Cerebellar cortex (tissue), 1 donor: Measurements from ENCODE around the gene PRKAR2B.
A peak's percentile ranks its signal among the peaks of the same experiment; 100 is the strongest.
"Not testable (repeated sequence)": the region's sequence is repeated elsewhere in the genome, so short reads cannot be mapped to it uniquely, and the experiment has no call there.

Experiments used
- DNase-seq: peaks from one replicate; pipeline ENCODE4 v3.0.0-alpha.2; 2015; ENCODE audit warnings: low spot score

PRKAR2B gene

GRCh38 chr7:107027208-107027607 lies 17.3 kb upstream of the PRKAR2B start:
- no peak for DNase-seq

- DNase-seq, result no peak
These were observed 15.3 kb upstream of the PRKAR2B start for GRCh38 chr7:107029061-107029763.

- no peak for DNase-seq
These were observed 14.7 kb upstream of the PRKAR2B start for GRCh38 chr7:107029764-107030286.

GRCh38 chr7:107032050-107032449 lies 12.5 kb upstream of the PRKAR2B start:
- DNase-seq, result no peak

- DNase-seq, result no peak
These were observed 11.6 kb upstream of the PRKAR2B start for GRCh38 chr7:107032720-107033438.

- no peak for DNase-seq
These were observed 10.0 kb upstream of the PRKAR2B start for GRCh38 chr7:107034553-107034952.

GRCh38 chr7:107035446-107035845 lies 9.1 kb upstream of the PRKAR2B start:
- no peak for DNase-seq

GRCh38 chr7:107036535-107036934 lies 8.0 kb upstream of the PRKAR2B start:
- DNase-seq, result no peak

- no peak for DNase-seq
These were observed 6.5 kb upstream of the PRKAR2B start for GRCh38 chr7:107037717-107038603.

GRCh38 chr7:107039199-107039900 lies 5.2 kb upstream of the PRKAR2B start:
- no peak for DNase-seq

GRCh38 chr7:107041097-107041496 lies 3.4 kb upstream of the PRKAR2B start:
- DNase-seq, result no peak

- DNase-seq, result not testable (repeated sequence)
These were observed 2.7 kb upstream of the PRKAR2B start for GRCh38 chr7:107041764-107042163.

- not testable (repeated sequence) for DNase-seq
These were observed 2.1 kb upstream of the PRKAR2B start for GRCh38 chr7:107042326-107042910.

GRCh38 chr7:107043491-107043890 lies 1.0 kb upstream of the PRKAR2B start:
- DNase-seq, result no peak

GRCh38 chr7:107043921-107044346 lies 571 bp upstream of the PRKAR2B start:
- no peak for DNase-seq

GRCh38 chr7:107045195-107045960 lies 873 bp downstream of the PRKAR2B start:
- peak; percentile 44 for DNase-seq

GRCh38 chr7:107045980-107046379 lies 1.5 kb downstream of the PRKAR2B start:
- DNase-seq, result peak; percentile 17

- no peak for DNase-seq
These were observed 2.2 kb downstream of the PRKAR2B start for GRCh38 chr7:107046491-107047259.

- DNase-seq, result no peak
These were observed 3.6 kb downstream of the PRKAR2B start for GRCh38 chr7:107047902-107048782.
